Limb (tissue), 2 donors: Measurements from ENCODE around the gene RFPL3.
"Not testable (repeated sequence)": the region's sequence is repeated elsewhere in the genome, so short reads cannot be mapped to it uniquely, and the experiment has no call there.

Experiments used
- DNase-seq, 2 donors: peaks; one replicate each; pipeline ENCODE4 v3.0.0-alpha.2; 2016; ENCODE audit errors: extremely low spot score in 2 of 2

The RFPL3 gene

DNA sequence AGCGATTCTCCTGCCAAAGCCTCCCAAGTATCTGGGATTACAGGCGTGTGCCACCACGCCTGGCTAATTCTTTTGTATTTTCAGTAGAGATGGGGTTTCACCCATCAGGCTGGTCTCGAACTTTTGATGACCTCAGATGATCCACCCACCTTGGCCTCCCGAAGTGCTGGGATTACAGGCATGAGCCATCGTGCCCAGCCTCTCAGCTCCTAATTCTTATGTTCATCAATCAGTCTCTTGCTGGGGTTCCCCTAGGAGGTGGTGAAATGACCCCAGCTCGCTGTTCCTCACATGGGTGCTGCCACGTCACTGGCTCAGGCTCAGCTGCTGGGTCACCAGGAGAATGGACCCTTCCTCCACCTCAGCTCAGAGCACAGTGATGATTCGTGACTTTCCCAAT lies at the start of gene RFPL3:
Gene RFPL3 (plus strand): TSS at position 301 of the 400 bp plus-strand sequence. CDS start 205 bp downstream, outside the sequence.
- not testable (repeated sequence) for DNase-seq

- no peak for DNase-seq
Measured at GRCh38 chr22:32308191-32308590, 49.5 kb upstream of the RFPL3 start.

DNA sequence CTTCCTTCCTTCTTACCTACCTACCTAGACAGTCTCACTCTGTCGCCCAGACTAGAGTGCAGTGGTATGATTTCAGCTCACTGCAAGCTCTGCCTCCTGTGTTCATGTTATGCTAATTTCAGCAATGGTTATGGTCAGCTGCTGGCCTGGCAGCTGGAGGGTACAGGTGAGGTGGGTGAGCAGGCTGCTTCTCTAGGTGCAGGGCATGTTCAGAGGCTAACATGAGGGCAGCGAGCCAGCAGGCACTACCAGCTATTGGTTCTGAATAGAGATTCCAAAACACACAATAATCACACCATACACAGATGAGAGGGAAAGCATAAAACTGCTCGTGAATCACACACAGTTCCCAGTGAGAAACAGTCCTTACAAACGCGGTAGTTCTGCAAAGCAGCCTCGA lies 48.7 kb upstream of the RFPL3 start:
- DNase-seq = no peak

- no peak for DNase-seq
Measured at GRCh38 chr22:32309585-32310251, 47.9 kb upstream of the RFPL3 start.

DNA sequence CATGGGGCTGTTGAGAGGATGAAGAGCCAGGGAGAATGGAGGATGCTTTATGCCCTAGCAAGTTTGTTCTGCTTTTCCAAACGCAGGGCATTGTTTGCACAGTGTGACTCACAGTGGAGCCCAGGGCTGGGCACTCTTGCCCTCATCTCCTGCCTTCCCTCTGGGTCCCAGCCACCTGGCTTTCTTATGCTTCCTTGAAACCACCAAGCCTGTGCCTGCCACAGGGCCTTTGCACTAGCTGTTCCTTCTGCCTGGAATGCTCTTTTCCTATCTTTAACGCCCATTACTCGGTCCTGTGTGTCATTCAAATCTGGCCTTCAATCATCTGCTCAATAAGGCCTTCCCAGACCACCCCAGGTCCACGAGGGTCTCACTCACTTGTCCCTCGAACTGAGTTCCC lies 46.9 kb upstream of the RFPL3 start:
- DNase-seq = no peak

DNA sequence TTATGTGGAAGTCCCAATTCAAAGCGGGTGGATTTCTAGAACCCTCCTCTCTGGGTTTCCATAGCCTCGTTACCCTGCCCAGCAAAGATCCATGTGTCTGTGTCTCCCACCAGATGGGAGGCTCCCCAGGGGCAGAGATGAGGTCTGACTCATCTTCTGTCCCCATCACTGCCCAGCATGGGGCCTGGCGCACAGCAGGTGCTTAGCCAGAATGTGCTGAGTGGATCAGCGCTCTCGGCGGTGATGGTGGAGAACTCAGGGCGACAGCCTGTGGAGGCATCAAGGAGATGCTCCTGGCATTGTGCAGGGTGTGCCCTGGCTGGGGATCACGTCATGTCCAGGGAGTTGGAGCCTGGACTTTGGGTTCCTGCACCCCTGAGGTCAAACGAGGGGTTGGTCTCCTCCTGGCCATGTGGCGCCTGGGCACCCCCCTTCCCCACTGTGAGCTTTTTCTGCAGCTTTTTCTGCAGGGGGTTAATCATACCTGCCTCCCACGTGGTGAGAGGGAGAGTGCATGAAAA lies 46.1 kb upstream of the RFPL3 start:
- DNase-seq = no peak

DNA sequence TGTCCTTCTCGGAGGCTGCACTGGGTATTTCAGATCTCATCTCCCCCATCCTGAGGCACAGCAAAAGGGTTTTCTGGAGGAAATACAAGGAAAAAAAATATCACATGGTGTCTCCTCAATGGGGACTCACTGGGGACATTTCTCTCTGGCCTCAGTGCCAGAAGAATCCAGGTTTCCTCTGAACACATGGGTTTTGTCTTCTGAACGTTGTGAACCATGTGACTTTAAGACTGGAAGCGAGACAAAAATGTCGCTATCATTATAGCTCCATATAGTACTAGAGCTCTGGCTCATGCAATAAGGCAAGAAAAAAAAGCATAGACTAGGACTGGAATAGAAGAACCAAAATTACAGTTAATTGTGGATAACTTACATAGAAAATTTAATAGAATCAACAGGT lies 44.9 kb upstream of the RFPL3 start:
- DNase-seq = no peak

GRCh38 chr22:32313532-32313931 lies 44.1 kb upstream of the RFPL3 start:
- no peak for DNase-seq

GRCh38 chr22:32317524-32317923 lies 40.1 kb upstream of the RFPL3 start:
- no peak for DNase-seq

DNA sequence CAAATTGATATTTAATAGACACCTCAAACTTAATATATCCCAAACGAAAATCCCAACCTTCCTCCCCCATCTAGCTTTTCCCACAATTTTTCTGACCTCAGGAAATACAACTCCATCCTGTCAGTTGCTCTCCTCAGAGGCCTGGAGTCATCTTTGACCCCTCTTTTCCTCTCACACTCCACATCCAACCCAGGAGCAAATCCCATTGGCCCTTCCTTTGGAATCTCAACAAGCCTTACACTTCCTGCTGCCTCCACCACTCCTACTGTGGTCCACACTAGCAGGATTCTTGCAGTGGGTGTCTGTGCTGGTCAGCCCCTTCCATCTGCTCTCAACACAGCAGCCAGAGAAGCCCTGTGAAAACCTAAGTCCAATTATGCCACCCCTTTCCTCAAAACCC lies 39.3 kb upstream of the RFPL3 start:
- no peak for DNase-seq

GRCh38 chr22:32319861-32320406 lies 37.7 kb upstream of the RFPL3 start:
- peak in 1 of 2 donors; percentile 15 for DNase-seq

DNA sequence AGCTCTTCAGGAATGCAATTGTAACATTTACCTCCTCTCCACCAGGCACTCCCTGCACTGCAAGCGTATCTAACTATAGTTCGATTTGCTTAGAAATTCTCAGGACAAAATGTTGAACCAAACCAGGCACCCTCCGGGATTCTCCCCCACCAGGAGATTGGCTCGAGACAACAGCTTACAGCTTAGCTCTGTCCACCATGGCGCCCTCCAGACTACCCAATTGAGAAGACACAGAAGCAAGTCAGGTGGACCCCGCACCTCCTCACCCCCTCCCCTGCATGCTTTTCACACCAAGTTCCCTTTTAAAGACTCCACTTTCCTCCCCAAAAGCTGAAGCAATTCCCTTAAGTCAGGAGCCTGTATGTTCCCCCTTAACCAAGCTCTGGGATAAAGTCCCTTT lies 34.7 kb upstream of the RFPL3 start:
- DNase-seq = no peak

GRCh38 chr22:32323513-32324164 lies 34.0 kb upstream of the RFPL3 start:
- no peak for DNase-seq

GRCh38 chr22:32324505-32325415 lies 32.9 kb upstream of the RFPL3 start:
- DNase-seq = no peak

GRCh38 chr22:32325416-32325801 lies 32.3 kb upstream of the RFPL3 start:
- no peak for DNase-seq

DNA sequence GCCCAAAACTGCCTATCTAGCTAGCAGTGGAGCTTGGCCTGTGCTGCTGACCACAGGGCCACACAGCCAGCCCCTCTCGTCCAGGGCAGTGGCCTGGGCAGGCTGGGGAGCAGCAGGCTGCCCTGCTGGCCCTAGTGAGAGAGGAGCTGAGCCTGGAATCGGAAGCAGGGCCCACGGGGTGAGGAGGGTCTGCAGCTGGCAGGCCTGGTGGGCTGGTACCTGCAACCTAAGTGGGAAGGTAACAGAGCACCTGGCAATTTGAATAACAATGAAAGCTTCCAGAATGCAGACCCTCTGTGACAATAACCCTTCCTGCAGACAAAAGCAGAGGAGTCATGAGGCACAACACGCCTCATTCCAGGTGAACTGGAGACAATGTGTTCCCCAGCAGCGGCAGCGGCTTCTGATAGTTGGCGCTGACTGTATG lies 31.8 kb upstream of the RFPL3 start:
- DNase-seq = no peak

GRCh38 chr22:32326647-32327046 lies 31.0 kb upstream of the RFPL3 start:
- no peak for DNase-seq

DNA sequence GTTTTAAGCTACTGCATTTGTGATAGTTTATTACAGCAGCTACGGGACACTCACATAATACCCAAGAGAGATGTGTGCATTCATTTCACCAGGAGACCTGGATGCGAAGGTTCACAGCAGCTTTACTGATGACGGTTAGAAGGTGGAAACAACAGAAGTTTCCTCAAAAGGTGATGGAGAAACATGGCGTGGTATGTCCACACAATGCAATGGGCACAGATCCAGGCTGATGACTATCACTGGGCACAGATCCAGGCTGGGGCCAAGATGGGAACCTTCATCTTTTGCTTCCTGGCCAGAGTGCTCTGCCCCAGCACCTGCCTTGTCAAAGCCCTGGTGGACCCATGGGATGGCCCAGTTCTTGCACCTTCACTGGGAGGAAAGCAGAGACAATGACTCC lies 30.6 kb upstream of the RFPL3 start:
- no peak for DNase-seq

- no peak for DNase-seq
Measured at GRCh38 chr22:32327596-32328171, 30.0 kb upstream of the RFPL3 start.

DNA sequence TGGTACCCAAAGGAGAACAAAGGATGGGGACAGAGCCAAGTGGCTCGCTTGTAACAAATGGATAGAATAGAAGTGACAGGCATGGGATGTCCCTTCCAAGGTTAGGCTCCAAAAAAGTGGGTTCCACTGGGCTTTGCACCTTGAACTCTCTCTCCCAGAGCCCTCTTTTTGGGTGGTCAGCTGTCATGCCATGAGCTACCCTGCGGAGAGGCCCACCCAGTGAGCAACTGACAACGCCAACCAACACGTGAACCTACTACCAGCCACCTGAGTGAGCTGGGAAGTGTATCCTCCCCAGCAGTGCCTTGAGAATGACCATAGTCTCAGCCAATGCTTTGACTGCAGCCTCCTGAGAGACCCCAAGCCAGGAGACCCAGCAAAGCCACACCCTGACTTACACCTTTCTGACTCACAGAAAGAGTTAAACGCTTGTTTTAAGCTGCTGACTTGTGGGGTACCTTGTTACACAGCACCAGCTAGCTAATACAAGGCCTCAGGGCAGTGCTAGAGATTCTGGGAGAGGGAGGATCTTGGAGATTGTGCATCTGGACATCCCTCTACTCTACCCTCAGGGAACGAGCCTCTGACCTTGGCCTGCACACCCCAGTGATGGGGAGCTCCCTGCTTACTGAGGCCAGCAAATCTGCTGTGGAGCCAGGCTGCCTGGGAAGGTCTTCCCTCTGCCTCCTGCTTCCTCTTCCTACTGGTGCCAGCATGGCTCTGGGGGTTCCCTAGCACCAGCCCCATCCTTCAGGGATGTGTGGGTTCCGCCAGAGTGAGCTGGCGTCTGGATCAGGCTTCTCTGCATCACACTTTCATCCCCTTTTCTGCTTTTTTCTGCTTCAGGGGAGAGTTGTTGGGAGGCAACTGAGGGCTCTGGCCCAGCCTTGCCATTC lies 29.1 kb upstream of the RFPL3 start:
- peak in 1 of 2 donors; percentile 6 for DNase-seq
